PC-3 (cell line): ENCODE measurements around the gene DUOX1. TPM values are rescaled to one million over a fixed set of nuclear protein-coding genes. Genes with fewer than 3 reads are reported as not detected.

Experiments
- ATAC-seq: fragments of 200-7000 bp; cut with Tn5 transposase; 2 replicates; pipeline ENCODE4 v1.9.1; 2020; ENCODE audit warnings: mild to moderate bottlenecking, moderate library complexity
- BruUV-seq: library from RNA; stranded (reverse); fragments of 400-500 nt; replicated peaks from 2 replicates; lab custom pipeline; 2021; lab: Mats Ljungman, UMichigan
- CTCF ChIA-PET: fragments of 300-600 bp; sonication (Branson Sonifier 250); formaldehyde crosslinking; loops from one replicate; lab custom pipeline; 2022; ENCODE audit warnings: antibody characterized with exemption; lab: Charles Lee
- POLR2A ChIA-PET: fragments of 300-600 bp; sonication (Branson Sonifier 250); formaldehyde crosslinking; loops from one replicate; lab custom pipeline; 2022; ENCODE audit warnings: antibody characterized with exemption; ENCODE audit not compliant: unreplicated experiment; lab: Charles Lee
- DNase-seq: peaks from one replicate; pipeline ENCODE4 v3.0.0-alpha.2; 2015
- H2AFZ ChIP-seq: fragments of 300-600 bp; sonication (generic); 2 replicates; pipeline ENCODE4 v1.6.0; 2016; ENCODE audit warnings: antibody characterized with exemption, low read length
- H3F3A ChIP-seq: fragments of 300-600 bp; sonication (generic); one replicate; pipeline ENCODE4 v1.6.0; 2017; ENCODE audit warnings: antibody characterized with exemption, low read length, control low read depth, mild to moderate bottlenecking; ENCODE audit not compliant: unreplicated experiment
- H3K27ac ChIP-seq: fragments of 300-600 bp; sonication (generic); 2 replicates; pipeline ENCODE4 v1.5.1; 2016; ENCODE audit warnings: mild to moderate bottlenecking, low read length
- H3K27me3 ChIP-seq: fragments of 300-600 bp; sonication (generic); 2 replicates; pipeline ENCODE4 v1.6.1; 2016; ENCODE audit warnings: low read length, mixed read lengths
- H3K36me3 ChIP-seq: fragments of 300-600 bp; sonication (generic); 2 replicates; pipeline ENCODE4 v1.6.1; 2016; ENCODE audit warnings: low read depth, mixed run types, low read length, mixed read lengths
- H3K4me1 ChIP-seq: fragments of 300-600 bp; sonication (generic); 2 replicates; pipeline ENCODE4 v1.5.1; 2016; ENCODE audit warnings: low read length; ENCODE audit not compliant: insufficient read depth
- H3K4me2 ChIP-seq: fragments of 300-600 bp; sonication (generic); 2 replicates; pipeline ENCODE4 v1.6.0; 2016; ENCODE audit warnings: low read length
- H3K4me3 ChIP-seq: fragments of 300-600 bp; sonication (generic); 2 replicates; pipeline ENCODE4 v1.5.1; 2016; ENCODE audit warnings: mild to moderate bottlenecking, low read length, mixed read lengths
- H3K79me2 ChIP-seq: fragments of 300-600 bp; sonication (generic); 2 replicates; pipeline ENCODE4 v1.6.1; 2017; ENCODE audit warnings: low read length, mixed read lengths
- H3K9ac ChIP-seq: fragments of 300-600 bp; sonication (generic); 2 replicates; pipeline ENCODE4 v1.6.0; 2016; ENCODE audit warnings: mild to moderate bottlenecking, low read length
- H3K9me2 ChIP-seq: fragments of 300-600 bp; sonication (generic); replicated peaks from 2 replicates; pipeline ENCODE4 v1.6.1; 2016; ENCODE audit warnings: mixed run types, low read length, mixed read lengths
- H3K9me3 ChIP-seq: fragments of 300-600 bp; sonication (generic); 2 replicates; pipeline ENCODE4 v1.6.1; 2016; ENCODE audit warnings: low read length, mixed read lengths
- H4K20me1 ChIP-seq: fragments of 300-600 bp; sonication (generic); 2 replicates; pipeline ENCODE4 v1.6.1; 2016; ENCODE audit warnings: low read length, mixed read lengths
- CTCF ChIP-seq: fragments of 300-600 bp; sonication (generic); conservative IDR thresholded peaks from 2 replicates; pipeline ENCODE4 v1.5.1; 2017; ENCODE audit warnings: antibody characterized with exemption, low read depth, mild to moderate bottlenecking, low read length
- EZH2 ChIP-seq: fragments of 300-600 bp; sonication (generic); IDR thresholded peaks from one replicate; pipeline ENCODE4 v1.6.1; 2017; ENCODE audit warnings: antibody characterized with exemption, mild to moderate bottlenecking, low read length; ENCODE audit not compliant: unreplicated experiment
- EZH2phosphoT487 ChIP-seq: fragments of 300-600 bp; sonication (generic); IDR thresholded peaks from 2 replicates; pipeline ENCODE4 v1.6.1; 2018; ENCODE audit warnings: mild to moderate bottlenecking, antibody characterized with exemption, low read length, borderline replicate concordance
- intact Hi-C: fragments of 100-400 bp; cut with micrococcal nuclease; formaldehyde crosslinking; loops from 2 replicates; pipeline ENCODE4 v1.9.0; 2023
- total RNA-seq: library from RNA; depleted of rRNA; stranded (reverse); fragments of >200 nt; gene quantifications from 2 replicates; pipeline ENCODE4 v1.2.3, GENCODE V29; 2014

The DUOX1 gene
- total RNA-seq, 1 experiment from 2014 or later, result not detected

- POLR2A ChIA-PET, result interaction anchor here (0.6 kb wide), 1 partner anchor 111 kb away, joined by 3 read pairs; no protein-coding TSS in a partner anchor
- TF ChIP-seq CTCF (no peak), EZH2phosphoT487 (no peak), EZH2 (no peak)
- no TSS peak for BruUV-seq
- Histone ChIP-seq H3K4me1 (peaks cover 13% of the 10 kb centered on the region), H3K36me3 (no peaks in the 10 kb centered on the region), H3K9me2 (no peaks in the 10 kb centered on the region), H3K9ac (peak overlapping the region; percentile 95; the same call in 1 of the 2 replicates), H3K4me3 (peak overlapping the region; percentile 75), H3K27me3 (no peaks in the 10 kb centered on the region), H4K20me1 (no peaks in the 10 kb centered on the region), H2AFZ (peak overlapping the region; percentile 92; the same call in 1 of the 2 replicates), H3F3A (no peaks in the 10 kb centered on the region), H3K9me3 (no peaks in the 10 kb centered on the region), H3K79me2 (no peaks in the 10 kb centered on the region), H3K27ac (no peak overlapping the region), H3K4me2 (peak overlapping the region; percentile 94)
- no peak for DNase-seq
- no peak for ATAC-seq
- CTCF ChIA-PET, result interaction anchor here (0.7 kb wide), 1 partner anchor 50 kb away, joined by 3 read pairs; no protein-coding TSS in a partner anchor
- intact Hi-C loops, result loop anchor here (1.0 to 10.0 kb wide), 2 partner anchors 31 to 287 kb away; no protein-coding TSS in a partner anchor
These were observed 37.9 kb downstream of the DUOX1 start for GRCh38 chr15:45167631-45168205.

GRCh38 chr15:45168286-45168685 lies 38.5 kb downstream of the DUOX1 start:
- H4K20me1 ChIP-seq, result no peaks in the 10 kb centered on the region
- H3F3A ChIP-seq, result no peaks in the 10 kb centered on the region
- no peaks in the 10 kb centered on the region for H3K36me3 ChIP-seq
- H3K79me2 ChIP-seq, result no peaks in the 10 kb centered on the region
- no peak overlapping the region for H3K4me3 ChIP-seq
- no peak for DNase-seq
- CTCF ChIA-PET, result interaction anchor here (0.7 kb wide), 1 partner anchor 50 kb away, joined by 3 read pairs; no protein-coding TSS in a partner anchor
- ATAC-seq, result no peak
- H3K9me3 ChIP-seq, result no peaks in the 10 kb centered on the region
- POLR2A ChIA-PET, result interaction anchor here (0.6 kb wide), 1 partner anchor 111 kb away, joined by 3 read pairs; no protein-coding TSS in a partner anchor
- no peak overlapping the region for H3K4me2 ChIP-seq
- no peak overlapping the region for H3K9ac ChIP-seq
- no peak overlapping the region for H3K27ac ChIP-seq
- BruUV-seq, result no TSS peak
- H2AFZ ChIP-seq, result no peak overlapping the region
- no peaks in the 10 kb centered on the region for H3K9me2 ChIP-seq
- no peak for TF ChIP-seq CTCF
- TF ChIP-seq EZH2, result no peak
- TF ChIP-seq EZH2phosphoT487, result no peak
- intact Hi-C loops, result loop anchor here (10.0 kb wide), 1 partner anchor 287 kb away; no protein-coding TSS in a partner anchor
- H3K4me1 ChIP-seq, result peaks cover 7% of the 10 kb centered on the region
- no peaks in the 10 kb centered on the region for H3K27me3 ChIP-seq
